ENCODE measurements around the gene F11. TPM values are rescaled to one million over a fixed set of nuclear protein-coding genes. Genes with fewer than 3 reads are reported as not detected.

Gene F11
- total RNA-seq, 1 experiment from 2014 or later, result not detected

GRCh38 chr4:186300659-186301390, 34.8 kb downstream of the F11 start:
- H3K4me1 ChIP-seq, result no peaks in the 10 kb centered on the region
- no peaks in the 10 kb centered on the region for H3K9me3 ChIP-seq
- no peaks in the 10 kb centered on the region for H3K4me1 Mint-ChIP-seq (ENCODE audit: low read depth, unreplicated experiment)
- ChIA-PET CTCF (no interaction called here), POLR2A (no interaction called here)
- no peak overlapping the region for H3K4me3 ChIP-seq (ENCODE audit: low read depth, low read length)
- peaks cover 11% of the 10 kb centered on the region for H3K27me3 Mint-ChIP-seq (ENCODE audit: insufficient read depth, unreplicated experiment)
- H3K36me3 Mint-ChIP-seq (ENCODE audit: insufficient read depth, unreplicated experiment), result no peaks in the 10 kb centered on the region
- TF ChIP-seq, protein P1, sequence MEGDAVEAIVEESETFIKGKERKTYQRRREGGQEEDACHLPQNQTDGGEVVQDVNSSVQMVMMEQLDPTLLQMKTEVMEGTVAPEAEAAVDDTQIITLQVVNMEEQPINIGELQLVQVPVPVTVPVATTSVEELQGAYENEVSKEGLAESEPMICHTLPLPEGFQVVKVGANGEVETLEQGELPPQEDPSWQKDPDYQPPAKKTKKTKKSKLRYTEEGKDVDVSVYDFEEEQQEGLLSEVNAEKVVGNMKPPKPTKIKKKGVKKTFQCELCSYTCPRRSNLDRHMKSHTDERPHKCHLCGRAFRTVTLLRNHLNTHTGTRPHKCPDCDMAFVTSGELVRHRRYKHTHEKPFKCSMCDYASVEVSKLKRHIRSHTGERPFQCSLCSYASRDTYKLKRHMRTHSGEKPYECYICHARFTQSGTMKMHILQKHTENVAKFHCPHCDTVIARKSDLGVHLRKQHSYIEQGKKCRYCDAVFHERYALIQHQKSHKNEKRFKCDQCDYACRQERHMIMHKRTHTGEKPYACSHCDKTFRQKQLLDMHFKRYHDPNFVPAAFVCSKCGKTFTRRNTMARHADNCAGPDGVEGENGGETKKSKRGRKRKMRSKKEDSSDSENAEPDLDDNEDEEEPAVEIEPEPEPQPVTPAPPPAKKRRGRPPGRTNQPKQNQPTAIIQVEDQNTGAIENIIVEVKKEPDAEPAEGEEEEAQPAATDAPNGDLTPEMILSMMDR (IDR thresholded peaks at IDR 0.05; ENCODE audit: insufficient read depth in 1 of 2, low read depth in 1 of 2, low read length in 1 of 2, severe bottlenecking in 1 of 2, unreplicated experiment in 1 of 2), result no peak
- H3K36me3 ChIP-seq (ENCODE audit: control insufficient read depth, insufficient read depth, low read length), result no peaks in the 10 kb centered on the region
- no peak overlapping the region for H3K27ac Mint-ChIP-seq (ENCODE audit: unreplicated experiment)
- H3K9me3 Mint-ChIP-seq (ENCODE audit: unreplicated experiment), result no peaks in the 10 kb centered on the region
- H3K4me3 Mint-ChIP-seq (ENCODE audit: unreplicated experiment), result no peak overlapping the region
- intact Hi-C loops (cut with micrococcal nuclease; ENCODE audit: unreplicated experiment), result no loop called here
- no peak for DNase-seq
- no peaks in the 10 kb centered on the region for H3K27me3 ChIP-seq (replicated peaks; ENCODE audit: control insufficient read depth, insufficient read depth, low read length)
- BruUV-seq (replicated peaks), result no TSS peak

GRCh38 chr4:186304216-186304615, 38.2 kb downstream of the F11 start:
- TF ChIP-seq, protein P1 (IDR thresholded peaks at IDR 0.05; ENCODE audit: insufficient read depth in 1 of 2, low read depth in 1 of 2, low read length in 1 of 2, severe bottlenecking in 1 of 2, unreplicated experiment in 1 of 2), result no peak
- Mint-ChIP-seq H3K27ac (ENCODE audit: unreplicated experiment) (no peak overlapping the region), H3K36me3 (ENCODE audit: insufficient read depth, unreplicated experiment) (no peaks in the 10 kb centered on the region), H3K27me3 (ENCODE audit: insufficient read depth, unreplicated experiment) (peaks cover 13% of the 10 kb centered on the region), H3K9me3 (ENCODE audit: unreplicated experiment) (no peaks in the 10 kb centered on the region), H3K4me1 (ENCODE audit: low read depth, unreplicated experiment) (no peaks in the 10 kb centered on the region), H3K4me3 (ENCODE audit: unreplicated experiment) (no peak overlapping the region)
- Histone ChIP-seq H3K36me3 (ENCODE audit: control insufficient read depth, insufficient read depth, low read length) (no peaks in the 10 kb centered on the region), H3K4me3 (ENCODE audit: low read depth, low read length) (no peak overlapping the region), H3K9me3 (no peaks in the 10 kb centered on the region), H3K27me3 (replicated peaks; ENCODE audit: control insufficient read depth, insufficient read depth, low read length) (no peaks in the 10 kb centered on the region), H3K4me1 (no peaks in the 10 kb centered on the region)
- intact Hi-C loops (cut with micrococcal nuclease; ENCODE audit: unreplicated experiment), result no loop called here
- ChIA-PET CTCF (no interaction called here), POLR2A (no interaction called here)
- DNase-seq, result no peak
- no TSS peak for BruUV-seq (replicated peaks)

DNA sequence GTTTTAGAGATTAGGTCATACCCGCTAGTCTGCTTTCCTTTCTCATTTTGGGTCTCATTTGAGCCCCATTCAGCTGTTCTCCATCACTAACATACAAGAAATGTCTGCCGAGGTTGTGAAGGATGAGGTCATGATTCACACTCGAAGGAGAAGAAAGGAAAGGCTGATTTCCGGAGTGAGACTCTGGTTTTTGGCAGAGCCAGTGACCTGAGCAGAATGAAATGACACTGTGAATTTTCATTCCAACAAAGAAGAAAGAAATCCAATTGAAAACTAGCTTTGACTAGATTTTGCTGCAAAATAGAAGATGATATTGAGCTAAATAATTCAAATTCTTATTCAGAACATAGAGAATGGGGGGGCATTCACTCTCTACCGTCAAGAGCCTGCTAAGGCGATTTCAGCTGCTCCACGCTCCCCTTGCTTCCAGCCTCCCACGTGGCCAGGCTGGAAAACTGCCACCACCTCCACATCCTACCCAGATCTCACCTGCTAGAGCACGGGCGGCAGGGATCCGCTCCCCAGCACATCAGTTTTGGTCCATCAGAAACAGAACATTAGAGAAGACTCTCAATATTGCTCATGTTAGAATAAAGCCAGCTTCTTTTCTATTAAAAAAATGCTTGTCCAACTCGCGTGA, 39.0 kb downstream of the F11 start:
- POLR2A ChIA-PET, result no interaction called here
- Histone ChIP-seq H3K27me3 (replicated peaks; ENCODE audit: control insufficient read depth, insufficient read depth, low read length) (no peaks in the 10 kb centered on the region), H3K4me1 (no peaks in the 10 kb centered on the region), H3K4me3 (ENCODE audit: low read depth, low read length) (no peak overlapping the region), H3K36me3 (ENCODE audit: control insufficient read depth, insufficient read depth, low read length) (no peaks in the 10 kb centered on the region), H3K9me3 (no peaks in the 10 kb centered on the region)
- H3K9me3 Mint-ChIP-seq (ENCODE audit: unreplicated experiment), result no peaks in the 10 kb centered on the region
- no peaks in the 10 kb centered on the region for H3K4me1 Mint-ChIP-seq (ENCODE audit: low read depth, unreplicated experiment)
- no TSS peak for BruUV-seq (replicated peaks)
- peaks cover 9% of the 10 kb centered on the region for H3K27me3 Mint-ChIP-seq (ENCODE audit: insufficient read depth, unreplicated experiment)
- no peaks in the 10 kb centered on the region for H3K36me3 Mint-ChIP-seq (ENCODE audit: insufficient read depth, unreplicated experiment)
- CTCF ChIA-PET, result no interaction called here
- intact Hi-C loops (cut with micrococcal nuclease; ENCODE audit: unreplicated experiment), result no loop called here
- no peak overlapping the region for H3K27ac Mint-ChIP-seq (ENCODE audit: unreplicated experiment)
- TF ChIP-seq, protein P1 (IDR thresholded peaks at IDR 0.05; ENCODE audit: insufficient read depth in 1 of 2, low read depth in 1 of 2, low read length in 1 of 2, severe bottlenecking in 1 of 2, unreplicated experiment in 1 of 2), result no peak
- H3K4me3 Mint-ChIP-seq (ENCODE audit: unreplicated experiment), result no peak overlapping the region
- no peak for DNase-seq

Measured in Caco-2 (cell line).